HG03558 (cell line): ENCODE measurements around the gene PBRM1.

Source experiments
- ATAC-seq: cut with Tn5 transposase; IDR thresholded peaks from one replicate; pipeline ENCODE4 v1.9.1; 2021; ENCODE audit warnings: moderate number of reproducible peaks; ENCODE audit not compliant: unreplicated experiment; ENCODE audit errors: extremely low read depth

Gene PBRM1

GRCh38 chr3:52596658-52597265 is 89.0 kb downstream of the PBRM1 start:
- ATAC-seq, result no peak

GRCh38 chr3:52593103-52593502 is 92.6 kb downstream of the PBRM1 start:
- ATAC-seq, result no peak

GRCh38 chr3:52574056-52574965 is 111.4 kb downstream of the PBRM1 start:
- ATAC-seq, result no peak

- ATAC-seq, result no peak
These were observed 113.5 kb downstream of the PBRM1 start for GRCh38 chr3:52572221-52572620.

GRCh38 chr3:52570076-52570475 is 115.6 kb downstream of the PBRM1 start:
- ATAC-seq, result no peak

GRCh38 chr3:52568069-52568468 is 117.6 kb downstream of the PBRM1 start:
- ATAC-seq, result no peak

- ATAC-seq, result no peak
These were observed 121.7 kb downstream of the PBRM1 start for GRCh38 chr3:52563984-52564383.

GRCh38 chr3:52561028-52561747 is 124.5 kb downstream of the PBRM1 start:
- no peak for ATAC-seq

GRCh38 chr3:52558436-52558835 is 127.3 kb downstream of the PBRM1 start:
- ATAC-seq, result no peak

- ATAC-seq, result no peak
These were observed 128.4 kb downstream of the PBRM1 start for GRCh38 chr3:52557011-52557960.

GRCh38 chr3:52555056-52555455 is 130.7 kb downstream of the PBRM1 start:
- ATAC-seq, result no peak

- ATAC-seq, result no peak
These were observed 131.5 kb downstream of the PBRM1 start for GRCh38 chr3:52554026-52554755.

- no peak for ATAC-seq
These were observed 133.6 kb downstream of the PBRM1 start for GRCh38 chr3:52552089-52552488.

- no peak for ATAC-seq
These were observed 134.6 kb downstream of the PBRM1 start for GRCh38 chr3:52551118-52551517.

GRCh38 chr3:52547143-52547542 is 138.6 kb downstream of the PBRM1 start:
- no peak for ATAC-seq

- no peak for ATAC-seq
These were observed 139.4 kb downstream of the PBRM1 start for GRCh38 chr3:52546111-52546901.

- no peak for ATAC-seq
These were observed 140.8 kb downstream of the PBRM1 start for GRCh38 chr3:52544937-52545336.

GRCh38 chr3:52541050-52541449 is 144.7 kb downstream of the PBRM1 start:
- ATAC-seq, result no peak
